H1 (cell line): ENCODE measurements around the gene SMG9. TPM values are rescaled to one million over a fixed set of nuclear protein-coding genes. Genes with fewer than 3 reads are reported as not detected.

ENCODE experiments used
- CEBPB ChIP-seq: IDR thresholded peaks from 2 replicates; pipeline ENCODE4 v1.6.1; 2012; ENCODE audit warnings: low read depth, low read length
- CHD1 ChIP-seq: IDR thresholded peaks from 2 replicates; pipeline ENCODE4 v1.6.1; 2012; ENCODE audit warnings: low read depth, low read length, improper control_type of control experiment
- EZH2 ChIP-seq: fragments of 200-600 bp; sonication (generic); IDR thresholded peaks from 2 replicates; pipeline ENCODE4 v1.7.1; 2012; ENCODE audit warnings: low read depth, mild to moderate bottlenecking, moderate library complexity, low read length, inconsistent platforms; ENCODE audit not compliant: severe bottlenecking
- SIRT6 ChIP-seq: IDR thresholded peaks from one replicate; pipeline ENCODE4 v1.7.1; 2012; ENCODE audit warnings: low read length, inconsistent platforms
- SUZ12 ChIP-seq: fragments of 200-600 bp; sonication (generic); IDR thresholded peaks from 2 replicates; pipeline ENCODE4 v1.6.1; 2012; ENCODE audit warnings: mild to moderate bottlenecking, inconsistent platforms, low read length, moderate library complexity, mixed read lengths
- TAF7 ChIP-seq: optimal IDR thresholded peaks from 2 replicates; pipeline ENCODE3; 2011; ENCODE audit warnings: low read depth, mild to moderate bottlenecking, inconsistent platforms, low read length, moderate library complexity, borderline replicate concordance
- polyA plus RNA-seq, 7 experiments: library from polyadenylated mRNA; depleted of rRNA in 3 of 7; stranded (reverse) in 5 of 7; unstranded in 2 of 7; fragments of >200 nt in 5 of 7; fragments of 200-250 nt in 2 of 7; gene quantifications; 1 replicate in 5 of 7; 2 replicates in 1 of 7; 4 replicates in 1 of 7; pipeline versions ENCODE4 v1.2.1 to v1.2.3, GENCODE V29; 2011 to 2013; ENCODE audit warnings: missing spikeins in 2 of 7, mixed read lengths in 2 of 7
- total RNA-seq: library from RNA; stranded (reverse); fragmentation: NEBNext Ultra II Directional; extraction: Animal tissue kit (Norgen Biotek cat#: 25700); gene quantifications from 2 replicates; pipeline ENCODE4 v1.2.1, GENCODE V29; 2021

SMG9 gene
- total and polyA plus RNA-seq, 2 of the 8 experiments (the other 6 are each of a cell fraction or from before 2014, with no cell fraction given), result 20.4 to 28.7 TPM

DNA sequence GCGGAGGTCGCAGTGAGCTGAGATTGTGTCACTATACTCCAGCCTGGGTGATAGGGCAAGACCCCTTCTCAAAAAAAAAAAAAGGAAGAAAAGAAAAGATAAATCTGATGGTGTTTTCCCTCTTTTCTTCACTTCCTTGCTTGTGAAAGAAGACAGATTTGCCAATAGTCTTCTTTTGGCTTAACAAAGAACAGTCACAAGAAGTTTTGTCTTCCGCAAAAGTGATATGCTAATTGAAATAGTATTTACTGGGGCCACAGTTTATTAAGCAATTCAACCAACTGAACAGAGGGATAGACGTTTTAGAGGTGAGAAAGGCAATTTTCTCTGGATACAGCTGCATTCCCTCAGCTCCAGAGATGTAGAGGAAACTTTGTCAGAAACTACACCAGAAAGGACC lies 61.9 kb downstream of the SMG9 start (continued):
- TF ChIP-seq CHD1, result no peak
- TF ChIP-seq SUZ12, result no peak
- no peak for TF ChIP-seq EZH2
- TF ChIP-seq SIRT6, result no peak
- no peak for TF ChIP-seq TAF7
- TF ChIP-seq CEBPB, result no peak
